Ishikawa (cell line): ENCODE results near the gene COX4I2.

Source experiments
- RAD21 ChIP-seq: IDR thresholded peaks from 2 replicates; pipeline ENCODE4 v1.6.1; 2012; ENCODE audit warnings: low read depth
- USF1 ChIP-seq: IDR thresholded peaks from 2 replicates; pipeline ENCODE4 v1.6.1; 2012

- no peak for TF ChIP-seq RAD21
- no peak for TF ChIP-seq USF1
These were observed 41.0 kb downstream of the COX4I2 start for GRCh38 chr20:31678389-31679356.
